HTERT RPE-1 (cell line): ENCODE measurements around the gene SPOCK3.
"Not testable (repeated sequence)": the region's sequence is repeated elsewhere in the genome, so short reads cannot be mapped to it uniquely, and the experiment has no call there.

ENCODE experiments used
- in situ Hi-C: fragments of 300-500 bp; cut with MboI; formaldehyde crosslinking; loops from 4 replicates; pipeline ENCODE4 v1.14.3; 2020; ENCODE audit warnings: low sequenced_read_pairs

SPOCK3 gene

DNA sequence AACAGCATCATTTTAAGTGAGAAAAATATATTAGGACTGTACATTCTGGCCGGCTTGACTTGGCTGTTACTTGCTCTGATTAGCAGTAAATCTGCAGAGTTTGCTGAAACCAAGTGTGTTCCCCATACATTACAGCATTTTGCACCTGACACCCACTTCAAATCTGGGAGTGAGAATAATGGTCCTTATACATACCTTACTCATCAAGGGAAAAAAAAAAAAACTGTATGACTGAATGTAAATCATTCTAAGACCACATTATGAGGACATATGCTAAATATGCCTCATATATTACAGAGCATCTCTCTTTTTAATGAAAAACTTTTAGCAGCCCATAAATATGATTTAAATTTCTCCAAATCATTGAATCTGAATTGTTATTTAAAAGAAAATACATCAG is 406.7 kb downstream of the SPOCK3 start:
- in situ Hi-C loops: no loop called here

- in situ Hi-C loops: no loop called here
Observed at GRCh38 chr4:166827167-166827566, 407.1 kb downstream of the SPOCK3 start.

DNA sequence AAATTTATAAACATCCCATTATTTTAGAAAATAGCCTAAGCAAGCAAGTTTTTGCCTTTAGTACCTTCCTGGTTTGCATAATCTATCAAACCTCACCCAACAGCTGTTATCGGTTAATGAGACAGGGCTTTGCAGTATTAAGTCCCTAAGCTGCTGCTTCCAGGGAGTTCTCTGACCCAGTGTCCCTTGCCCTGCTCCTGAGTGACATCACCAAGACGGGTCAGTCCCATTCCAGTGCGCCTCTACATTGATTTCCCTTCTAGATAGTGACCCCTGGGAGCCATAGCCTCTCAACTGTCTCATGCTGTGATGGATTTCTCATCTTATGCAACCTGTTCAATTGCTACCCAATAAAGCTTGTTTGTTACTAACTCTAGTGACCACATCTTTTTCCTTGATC is 410.4 kb downstream of the SPOCK3 start:
- in situ Hi-C loops: no loop called here

DNA sequence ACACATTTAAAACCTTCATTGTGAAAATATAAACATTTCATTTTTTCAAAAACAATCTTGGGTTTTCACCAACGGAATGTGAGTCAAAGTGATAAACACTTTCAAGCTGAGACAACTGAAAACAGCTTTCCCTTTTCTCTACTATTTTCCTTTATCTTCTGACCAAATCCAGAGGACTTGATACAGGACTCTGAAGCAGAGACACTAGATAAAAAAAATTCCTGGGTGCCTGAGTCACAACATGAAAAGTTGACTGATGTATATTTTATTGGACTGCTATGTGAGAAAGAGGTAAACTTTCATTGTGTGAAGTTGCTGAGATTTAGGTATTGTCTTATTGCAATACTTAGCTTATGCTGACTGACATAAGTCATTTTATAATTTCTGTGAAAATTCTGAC is 411.2 kb downstream of the SPOCK3 start:
- in situ Hi-C loops: no loop called here

- in situ Hi-C loops: no loop called here
Observed at GRCh38 chr4:166822386-166822785, 411.9 kb downstream of the SPOCK3 start.

GRCh38 chr4:166816890-166817289 is 417.4 kb downstream of the SPOCK3 start:
- in situ Hi-C loops: no loop called here

DNA sequence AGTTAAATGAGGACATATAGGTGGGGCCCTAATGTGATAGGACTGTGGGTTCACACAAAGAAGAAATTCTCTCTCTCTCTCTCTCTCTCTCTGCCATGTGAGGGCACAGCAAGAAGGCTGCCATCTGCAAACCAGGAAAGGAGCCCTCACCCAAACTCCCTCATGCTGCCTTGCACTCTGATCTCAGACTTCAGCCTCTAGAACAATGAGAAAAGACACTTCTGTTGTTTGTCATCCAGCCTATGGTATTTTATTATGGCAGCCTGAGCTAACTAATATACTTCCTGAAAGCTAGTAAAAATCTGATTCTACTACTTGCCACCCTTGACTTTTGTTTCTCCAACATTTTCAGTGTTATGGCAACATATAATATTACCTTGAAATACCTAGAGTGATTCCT is 425.9 kb downstream of the SPOCK3 start:
- in situ Hi-C loops: no loop called here

DNA sequence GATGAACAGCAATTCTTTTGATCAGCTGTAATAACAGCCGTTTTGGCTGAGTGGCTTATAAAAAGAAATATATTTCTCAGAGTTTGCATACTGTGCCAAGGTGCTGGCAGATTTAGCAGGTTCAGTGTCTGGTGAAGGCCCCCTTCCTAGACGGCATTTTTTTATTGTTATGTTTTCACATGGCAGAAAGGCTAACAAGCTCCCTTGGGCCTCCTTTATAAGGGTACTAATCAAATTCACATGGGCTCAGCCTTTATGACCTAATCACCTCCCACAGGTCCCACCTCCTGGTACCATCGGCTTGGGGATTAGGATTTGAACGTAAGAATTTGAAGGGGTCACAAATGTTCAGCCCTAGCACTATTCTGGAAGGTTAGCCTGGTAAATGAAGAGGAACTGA is 431.9 kb downstream of the SPOCK3 start:
- in situ Hi-C loops: no loop called here

DNA sequence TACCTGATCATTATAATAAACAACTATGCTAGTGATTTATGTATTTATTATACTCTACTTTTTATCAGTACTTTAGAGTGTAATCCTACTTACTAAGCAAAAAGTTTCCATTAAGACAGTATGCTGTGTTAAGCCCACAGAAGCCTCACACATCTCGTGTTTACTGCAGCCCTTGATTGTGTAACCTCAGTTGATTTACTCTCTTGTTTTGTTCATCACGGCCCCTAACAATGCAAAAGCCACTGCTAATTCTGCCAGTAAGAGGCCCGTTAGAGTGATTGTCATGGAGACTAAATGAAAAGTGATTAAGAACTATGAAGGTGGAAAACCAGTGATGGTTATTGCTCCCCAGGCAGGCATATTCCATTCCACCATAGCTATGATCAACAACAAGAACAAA is 436.2 kb downstream of the SPOCK3 start:
- in situ Hi-C loops: no loop called here

GRCh38 chr4:166777760-166778159 is 456.5 kb downstream of the SPOCK3 start:
- in situ Hi-C loops: no loop called here

DNA sequence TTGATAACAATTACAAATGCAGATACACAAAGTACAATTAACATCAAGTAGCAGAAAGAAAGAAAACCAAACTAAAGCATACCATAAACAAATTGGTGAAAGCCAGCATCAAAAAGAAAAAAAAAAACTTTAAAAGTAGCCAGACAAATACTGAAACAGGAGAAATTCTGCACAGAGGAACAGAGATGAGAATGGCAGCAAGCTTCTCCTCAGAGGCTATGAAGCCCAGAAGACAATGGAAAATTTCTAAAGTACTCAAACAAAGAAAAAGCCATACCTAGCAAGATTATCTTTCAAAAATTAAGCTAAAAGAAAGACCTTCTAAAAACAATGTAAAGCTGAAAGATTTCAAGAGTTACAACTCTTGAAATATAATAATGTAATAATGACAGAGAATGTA is 471.3 kb downstream of the SPOCK3 start:
- in situ Hi-C loops: no loop called here

DNA sequence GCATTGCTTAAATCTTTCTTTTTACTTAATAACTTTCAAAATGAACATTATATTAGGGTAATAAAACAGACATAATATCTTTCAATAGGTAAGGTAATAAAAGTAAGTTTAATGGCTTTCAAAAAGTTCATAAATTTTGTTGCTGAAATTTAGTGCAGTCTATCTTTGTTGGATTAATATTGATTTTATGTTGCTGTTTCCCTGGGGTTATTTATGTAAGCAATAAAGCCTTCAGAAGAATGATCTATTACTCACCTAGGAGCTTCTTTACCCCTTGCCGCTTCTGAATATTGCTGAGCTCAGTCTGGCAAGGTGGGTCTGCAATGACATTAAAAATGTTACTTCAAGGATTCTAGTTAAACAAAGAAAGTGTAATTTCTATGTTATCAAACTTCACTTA is 492.6 kb downstream of the SPOCK3 start:
- in situ Hi-C loops: no loop called here

GRCh38 chr4:166739215-166739614 is 495.1 kb downstream of the SPOCK3 start:
- in situ Hi-C loops: not testable (repeated sequence)

DNA sequence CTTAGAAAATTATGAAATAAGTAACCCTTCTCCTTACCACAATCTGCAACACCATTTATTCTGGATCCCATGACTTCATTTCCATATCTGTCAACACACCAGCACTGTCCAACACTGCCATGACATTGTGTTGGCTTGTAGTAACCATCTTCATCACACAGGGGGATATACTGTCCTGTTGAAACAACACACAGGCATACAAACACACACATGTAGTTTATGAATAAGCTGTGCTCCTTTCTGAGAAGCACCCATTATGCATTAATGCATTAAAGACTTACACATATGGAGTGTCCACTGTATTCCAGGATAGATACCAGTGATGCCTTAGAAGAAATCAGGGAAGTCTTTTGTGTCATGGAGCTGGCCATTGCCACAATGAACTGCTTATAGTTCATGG is 496.9 kb downstream of the SPOCK3 start:
- in situ Hi-C loops: no loop called here

DNA sequence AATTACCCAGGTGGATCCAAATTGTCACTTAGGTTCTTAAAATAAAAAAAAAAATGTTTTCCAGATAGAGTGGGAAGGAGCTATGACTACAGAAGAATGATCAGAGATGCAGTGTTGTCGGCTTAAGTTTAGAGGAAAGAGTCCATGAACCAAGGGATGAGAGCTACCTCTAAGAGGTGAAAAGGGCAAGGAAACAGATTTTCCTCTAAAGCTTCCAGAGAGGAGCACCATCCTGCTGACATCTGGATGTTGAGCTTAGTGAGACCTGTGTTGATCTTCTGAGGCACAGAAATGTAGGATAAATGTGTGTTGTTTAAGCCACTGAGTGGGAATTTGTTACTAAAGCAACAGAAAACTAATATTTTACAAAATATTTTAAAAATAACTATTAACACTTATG is 498.7 kb downstream of the SPOCK3 start:
- in situ Hi-C loops: no loop called here

DNA sequence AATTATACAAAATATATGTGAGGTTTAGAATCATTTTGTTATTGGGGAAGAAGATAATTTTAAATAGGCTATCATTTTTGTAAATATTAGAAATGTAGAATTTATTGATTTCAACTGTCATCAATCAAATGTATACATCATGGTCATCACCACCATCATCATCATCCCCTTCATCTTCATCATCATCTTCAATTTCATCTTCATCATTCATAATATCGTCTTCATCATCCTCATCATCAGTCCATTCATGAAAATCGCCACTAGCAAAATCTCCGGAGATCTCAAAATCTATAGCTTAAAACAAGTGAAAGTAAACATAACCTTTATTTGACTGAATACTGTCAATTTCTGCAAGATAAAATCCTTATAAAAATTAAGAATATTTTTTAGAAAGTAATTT is 499.5 kb downstream of the SPOCK3 start:
- in situ Hi-C loops: no loop called here

DNA sequence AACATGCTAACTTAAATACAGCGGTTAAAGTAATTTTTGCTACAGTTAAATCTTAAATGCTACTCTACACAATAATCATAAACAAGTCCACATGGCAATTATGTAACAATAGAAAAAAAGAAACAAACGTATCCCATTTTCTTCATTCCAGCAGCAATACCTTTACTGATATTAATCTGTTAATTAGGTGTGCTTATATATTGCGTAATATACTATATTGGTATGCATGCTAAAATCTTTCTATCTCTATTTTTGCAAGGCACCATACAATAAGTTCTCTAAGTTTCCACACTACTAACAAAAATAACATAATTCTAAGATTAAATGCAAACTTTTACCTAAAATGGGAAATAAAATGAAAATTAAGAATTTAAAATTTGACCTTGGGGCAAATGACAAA is 500.6 kb downstream of the SPOCK3 start:
- in situ Hi-C loops: no loop called here

GRCh38 chr4:166726832-166727231 is 507.5 kb downstream of the SPOCK3 start:
- in situ Hi-C loops: no loop called here

- in situ Hi-C loops: no loop called here
Observed at GRCh38 chr4:166724369-166724768, 509.9 kb downstream of the SPOCK3 start.

GRCh38 chr4:166723532-166724140 is 510.7 kb downstream of the SPOCK3 start:
- in situ Hi-C loops: no loop called here

DNA sequence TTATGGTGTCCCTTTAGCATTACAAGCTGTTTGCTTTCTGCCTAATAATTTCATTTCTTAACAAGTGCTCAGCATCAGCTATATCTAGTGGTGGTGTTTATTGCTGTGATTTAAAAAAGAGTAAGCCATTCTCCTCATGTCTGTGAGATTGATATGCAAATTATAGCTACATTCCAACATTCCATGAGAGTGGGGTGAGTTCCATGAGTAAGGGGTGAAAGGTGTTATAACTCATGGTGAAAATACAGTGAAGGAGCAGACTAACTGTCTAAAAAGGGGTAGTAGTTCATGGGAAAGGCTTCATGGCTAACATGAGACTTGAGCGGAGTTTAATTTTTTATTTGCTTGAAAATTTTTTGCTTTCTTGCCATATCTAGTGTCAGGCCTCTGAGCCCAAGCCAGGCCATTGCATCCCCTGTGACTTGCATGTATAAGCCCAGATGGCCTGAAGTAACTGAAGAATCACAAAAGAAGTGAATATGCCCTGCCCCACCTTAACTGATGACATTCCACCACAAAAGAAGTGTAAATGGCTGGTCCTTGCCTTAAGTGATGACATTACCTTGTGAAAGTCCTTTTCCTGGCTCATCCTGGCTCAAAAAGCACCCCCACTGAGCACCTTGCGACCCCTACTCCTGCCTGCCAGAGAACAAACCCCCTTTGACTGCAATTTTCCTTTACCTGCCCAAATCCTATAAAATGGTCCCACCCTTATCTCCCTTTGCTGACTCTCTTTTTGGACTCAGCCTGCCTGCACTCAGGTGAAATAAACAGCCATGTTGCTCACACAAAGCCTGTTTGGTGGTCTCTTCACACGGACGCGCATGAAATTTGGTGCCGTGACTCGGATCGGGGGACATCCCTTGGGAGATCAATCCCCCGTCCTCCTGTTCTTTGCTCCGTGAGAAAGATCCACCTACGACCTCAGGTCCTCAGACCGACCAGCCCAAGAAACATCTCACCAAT is 518.3 kb downstream of the SPOCK3 start:
- in situ Hi-C loops: not testable (repeated sequence)

DNA sequence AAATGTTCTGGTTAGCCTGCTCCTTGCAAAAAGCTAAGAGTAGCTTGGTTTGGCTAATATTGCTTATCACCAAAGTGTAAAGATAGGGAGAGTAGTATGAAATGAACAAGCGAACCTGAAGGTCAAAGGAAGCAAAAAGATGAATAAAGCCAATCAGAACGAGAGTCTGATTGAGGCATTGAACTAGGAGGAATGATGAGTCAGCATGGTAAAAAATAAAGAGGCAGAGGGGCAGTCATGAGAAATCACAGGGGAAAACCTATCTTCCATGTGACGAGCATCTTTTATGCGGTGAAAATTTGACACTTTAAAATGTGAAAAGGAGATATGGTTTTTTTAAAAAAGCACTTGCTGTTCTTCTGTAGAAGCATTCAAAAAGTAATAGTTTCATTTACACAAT is 533.7 kb downstream of the SPOCK3 start:
- in situ Hi-C loops: no loop called here
